Panc1 (cell line): Measurements from ENCODE around the gene ALOX5.

ENCODE experiments used
- CTCF ChIP-seq: fragments of 450-650 bp; IDR thresholded peaks from 2 replicates; pipeline ENCODE4 v1.5.1; 2017; ENCODE audit warnings: mild to moderate bottlenecking
- POLR2AphosphoS5 ChIP-seq: IDR thresholded peaks from 2 replicates; pipeline ENCODE4 v1.6.1; 2012; ENCODE audit warnings: mild to moderate bottlenecking, low read depth, low read length, moderate library complexity
- TCF7L2 ChIP-seq: IDR thresholded peaks from 2 replicates; pipeline ENCODE4 v1.6.1; 2011; ENCODE audit warnings: mild to moderate bottlenecking, low read depth, low read length, inconsistent platforms
- TF ChIP-seq, protein P1 (sequence below), 2 experiments: IDR thresholded peaks; 2 replicates each; pipeline ENCODE4 v1.6.1; 2011 to 2012; ENCODE audit warnings: low read depth in 2 of 2, control low read depth in 1 of 2, low read length in 1 of 2, mild to moderate bottlenecking in 1 of 2, moderate library complexity in 1 of 2; ENCODE audit not compliant: insufficient read depth in 1 of 2

DNA sequence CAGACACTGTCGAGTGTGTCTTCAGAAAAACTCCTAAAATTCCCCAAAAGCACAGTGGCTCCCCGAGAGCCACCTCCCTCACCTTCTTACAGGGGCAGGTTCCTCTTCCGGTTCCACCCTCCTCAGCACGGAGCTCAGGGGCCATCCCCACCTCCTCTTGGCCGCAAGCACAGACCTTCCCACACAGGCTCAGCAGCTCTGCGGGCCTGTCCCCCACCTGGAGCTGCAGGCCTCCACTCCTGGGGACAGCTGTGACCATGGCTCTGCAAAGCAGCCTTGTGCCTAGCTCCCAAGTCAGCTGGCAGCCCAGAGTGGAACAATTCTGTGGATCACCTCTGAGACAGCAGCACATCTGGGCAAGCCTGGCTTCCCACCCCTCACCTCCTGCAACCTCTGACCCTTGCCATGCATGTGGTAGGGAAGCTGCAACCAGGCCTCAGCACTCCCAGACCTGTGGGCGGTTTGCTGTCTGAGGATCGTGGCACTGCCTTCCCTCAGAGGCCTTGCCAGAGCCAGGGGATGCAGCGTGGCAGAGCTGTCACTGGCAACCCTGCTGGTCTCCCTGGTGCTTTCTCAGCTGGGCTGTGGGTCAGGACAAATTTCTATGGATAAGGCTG is 79.7 kb downstream of the ALOX5 start:
- TF ChIP-seq CTCF (no peak), TCF7L2 (no peak), POLR2AphosphoS5 (no peak)
- TF ChIP-seq, protein P1, sequence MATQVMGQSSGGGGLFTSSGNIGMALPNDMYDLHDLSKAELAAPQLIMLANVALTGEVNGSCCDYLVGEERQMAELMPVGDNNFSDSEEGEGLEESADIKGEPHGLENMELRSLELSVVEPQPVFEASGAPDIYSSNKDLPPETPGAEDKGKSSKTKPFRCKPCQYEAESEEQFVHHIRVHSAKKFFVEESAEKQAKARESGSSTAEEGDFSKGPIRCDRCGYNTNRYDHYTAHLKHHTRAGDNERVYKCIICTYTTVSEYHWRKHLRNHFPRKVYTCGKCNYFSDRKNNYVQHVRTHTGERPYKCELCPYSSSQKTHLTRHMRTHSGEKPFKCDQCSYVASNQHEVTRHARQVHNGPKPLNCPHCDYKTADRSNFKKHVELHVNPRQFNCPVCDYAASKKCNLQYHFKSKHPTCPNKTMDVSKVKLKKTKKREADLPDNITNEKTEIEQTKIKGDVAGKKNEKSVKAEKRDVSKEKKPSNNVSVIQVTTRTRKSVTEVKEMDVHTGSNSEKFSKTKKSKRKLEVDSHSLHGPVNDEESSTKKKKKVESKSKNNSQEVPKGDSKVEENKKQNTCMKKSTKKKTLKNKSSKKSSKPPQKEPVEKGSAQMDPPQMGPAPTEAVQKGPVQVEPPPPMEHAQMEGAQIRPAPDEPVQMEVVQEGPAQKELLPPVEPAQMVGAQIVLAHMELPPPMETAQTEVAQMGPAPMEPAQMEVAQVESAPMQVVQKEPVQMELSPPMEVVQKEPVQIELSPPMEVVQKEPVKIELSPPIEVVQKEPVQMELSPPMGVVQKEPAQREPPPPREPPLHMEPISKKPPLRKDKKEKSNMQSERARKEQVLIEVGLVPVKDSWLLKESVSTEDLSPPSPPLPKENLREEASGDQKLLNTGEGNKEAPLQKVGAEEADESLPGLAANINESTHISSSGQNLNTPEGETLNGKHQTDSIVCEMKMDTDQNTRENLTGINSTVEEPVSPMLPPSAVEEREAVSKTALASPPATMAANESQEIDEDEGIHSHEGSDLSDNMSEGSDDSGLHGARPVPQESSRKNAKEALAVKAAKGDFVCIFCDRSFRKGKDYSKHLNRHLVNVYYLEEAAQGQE (IDR thresholded peaks at IDR 0.05; ENCODE audit: insufficient read depth in 1 of 2, low read depth in 2 of 2, low read length in 1 of 2) = no peak
